Activated CD8-positive, alpha-beta memory T cell treated with anti-CD3 and anti-CD28 coated beads for 36 hours (primary cell): ENCODE data around the gene NEK7. TPM values are rescaled to one million over a fixed set of nuclear protein-coding genes. Genes with fewer than 3 reads are reported as not detected.
"Not testable (repeated sequence)": the region's sequence is repeated elsewhere in the genome, so short reads cannot be mapped to it uniquely, and the experiment has no call there.

ENCODE experiments used
- CTCF ChIA-PET: fragments of 350-600 bp; sonication (Branson Sonifier 250); formaldehyde crosslinking; loops from one replicate; lab custom pipeline; 2021; ENCODE audit warnings: antibody characterized with exemption; lab: Charles Lee
- POLR2A ChIA-PET: fragments of 350-600 bp; sonication (Branson Sonifier 250); formaldehyde crosslinking; loops from one replicate; lab custom pipeline; 2021; ENCODE audit warnings: antibody characterized with exemption; lab: Charles Lee
- total RNA-seq, 2 experiments: library from RNA; stranded (reverse); gene quantifications; one replicate each; pipeline ENCODE4 v1.2.3, GENCODE V29; 2021

The NEK7 gene
- 10 to 100 TPM; 64.7 to 68.7 TPM for total RNA-seq

GRCh38 chr1:198156745-198157240 lies at the start of gene NEK7:
Gene NEK7, plus strand, starts transcription at chr1:198156998. Its CDS starts 75,583 bp downstream, at chr1:198232581.
- ChIA-PET CTCF (interaction anchor here (1.0 to 1.2 kb wide), 2 partner anchors 15 to 210 kb away, joined by 3 read pairs; no protein-coding TSS in a partner anchor), POLR2A (no interaction called here)

DNA sequence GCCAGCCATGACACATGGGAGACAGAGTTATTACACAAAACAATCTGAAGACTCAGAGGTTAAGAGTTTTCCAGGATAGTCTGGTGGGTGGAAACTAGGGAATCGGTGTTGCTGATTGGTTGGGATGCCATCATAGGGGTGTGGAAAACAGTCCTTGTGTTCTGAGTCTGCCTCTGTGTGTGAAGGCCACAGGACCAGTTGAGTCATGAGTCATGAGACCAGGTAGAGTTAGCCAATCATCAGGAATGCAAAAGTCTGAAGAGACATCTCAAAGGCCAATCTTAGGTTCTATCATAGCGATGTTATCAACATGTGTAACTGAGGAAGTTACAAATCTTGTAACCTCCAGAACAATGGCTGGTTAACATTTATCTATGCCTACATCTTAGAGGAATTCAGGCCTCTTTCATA lies 49.7 kb upstream of the NEK7 start:
- ChIA-PET POLR2A (no interaction called here), CTCF (no interaction called here)

- POLR2A ChIA-PET, result no interaction called here
- CTCF ChIA-PET, result no interaction called here
Observed at GRCh38 chr1:198108636-198109370, 48.0 kb upstream of the NEK7 start.

GRCh38 chr1:198109371-198109715 lies 47.5 kb upstream of the NEK7 start:
- POLR2A ChIA-PET, result no interaction called here
- CTCF ChIA-PET, result no interaction called here

- CTCF ChIA-PET, result no interaction called here
- POLR2A ChIA-PET, result no interaction called here
Observed at GRCh38 chr1:198113342-198113750, 43.5 kb upstream of the NEK7 start.

DNA sequence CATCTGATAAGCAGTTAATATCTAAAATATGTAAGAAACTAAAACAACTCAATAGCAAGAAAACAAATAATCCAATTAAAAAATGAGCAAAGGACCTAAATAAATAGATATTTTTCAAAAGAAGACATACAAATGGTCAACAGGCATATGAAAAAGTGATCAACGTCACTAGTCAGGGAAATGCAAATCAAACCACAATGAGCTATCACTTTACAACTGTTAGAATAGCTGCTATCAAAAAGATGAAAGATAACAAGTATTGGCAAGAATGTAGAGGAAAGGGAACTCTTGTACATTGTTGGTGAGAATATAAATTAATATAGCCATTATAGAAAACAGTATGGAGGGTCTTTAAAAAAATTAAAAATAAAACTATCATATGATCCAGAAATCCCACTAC lies 40.7 kb upstream of the NEK7 start:
- CTCF ChIA-PET, result no interaction called here

GRCh38 chr1:198116469-198116868 lies 40.3 kb upstream of the NEK7 start:
- POLR2A ChIA-PET, result no interaction called here
- CTCF ChIA-PET, result no interaction called here

More for the DNA sequence above, 40.7 kb upstream of the NEK7 start:
- POLR2A ChIA-PET, result no interaction called here

GRCh38 chr1:198117267-198117666 lies 39.5 kb upstream of the NEK7 start:
- ChIA-PET POLR2A (no interaction called here), CTCF (no interaction called here)

- ChIA-PET POLR2A (no interaction called here), CTCF (no interaction called here)
Observed at GRCh38 chr1:198118134-198118533, 38.7 kb upstream of the NEK7 start.

DNA sequence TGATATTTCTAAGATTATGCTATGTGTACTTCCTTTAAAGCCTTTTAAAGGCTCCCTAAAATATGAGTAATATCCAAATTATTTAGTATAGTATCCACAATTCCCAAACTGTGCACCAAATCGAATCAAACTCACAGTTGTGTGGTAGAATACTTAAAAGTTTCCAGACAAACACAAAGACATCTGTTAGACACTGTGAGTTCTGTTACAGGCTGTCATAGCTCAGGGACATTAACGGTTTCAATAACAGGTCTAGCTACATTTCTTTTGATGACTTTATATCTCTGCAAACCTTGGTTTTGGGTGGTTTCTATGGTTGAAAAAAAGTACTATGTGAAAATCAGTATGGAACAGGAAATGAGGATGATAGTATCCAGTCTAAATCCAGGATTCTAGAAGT lies 36.9 kb upstream of the NEK7 start:
- POLR2A ChIA-PET, result no interaction called here
- CTCF ChIA-PET, result no interaction called here

GRCh38 chr1:198121056-198121826 lies 35.6 kb upstream of the NEK7 start:
- ChIA-PET CTCF (no interaction called here), POLR2A (no interaction called here)

GRCh38 chr1:198122693-198123092 lies 34.1 kb upstream of the NEK7 start:
- ChIA-PET CTCF (no interaction called here), POLR2A (no interaction called here)

- ChIA-PET CTCF (no interaction called here), POLR2A (no interaction called here)
Observed at GRCh38 chr1:198123133-198123532, 33.7 kb upstream of the NEK7 start.

- ChIA-PET POLR2A (no interaction called here), CTCF (no interaction called here)
Observed at GRCh38 chr1:198124673-198125072, 32.1 kb upstream of the NEK7 start.

DNA sequence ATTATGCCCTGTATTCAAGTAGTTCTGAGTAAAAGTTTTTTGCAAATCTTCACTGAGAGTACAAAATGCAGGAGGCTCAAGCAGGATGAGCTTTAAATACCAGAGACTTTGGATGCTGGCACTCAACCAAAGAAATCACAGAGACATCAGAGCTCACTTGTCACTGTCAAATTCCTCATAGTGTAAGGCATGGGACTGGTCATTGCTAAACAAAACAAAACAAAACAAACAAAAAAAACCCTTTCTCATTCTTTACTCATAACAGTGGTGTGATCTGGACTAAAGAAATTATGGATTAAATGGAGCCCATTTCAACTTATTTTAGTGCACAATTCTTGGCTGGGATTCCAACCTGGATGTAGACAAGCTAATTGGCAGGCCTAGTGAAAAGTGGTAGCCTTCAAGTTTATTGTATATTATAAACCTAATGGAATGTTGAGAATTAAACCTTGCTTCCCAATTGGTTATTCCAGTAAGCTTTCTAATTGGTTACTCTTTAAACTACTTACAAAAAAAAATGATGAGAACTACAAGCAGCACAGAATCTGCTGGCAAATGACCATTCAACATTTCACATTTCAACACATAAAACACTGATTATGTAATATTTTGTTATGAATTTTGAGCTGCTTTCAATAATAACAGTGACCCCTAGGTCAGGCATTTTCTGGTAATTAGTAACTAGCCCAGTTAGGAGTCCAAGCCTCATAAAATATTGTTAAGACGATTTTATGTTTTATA lies 30.6 kb upstream of the NEK7 start:
- CTCF ChIA-PET, result no interaction called here
- POLR2A ChIA-PET, result no interaction called here

DNA sequence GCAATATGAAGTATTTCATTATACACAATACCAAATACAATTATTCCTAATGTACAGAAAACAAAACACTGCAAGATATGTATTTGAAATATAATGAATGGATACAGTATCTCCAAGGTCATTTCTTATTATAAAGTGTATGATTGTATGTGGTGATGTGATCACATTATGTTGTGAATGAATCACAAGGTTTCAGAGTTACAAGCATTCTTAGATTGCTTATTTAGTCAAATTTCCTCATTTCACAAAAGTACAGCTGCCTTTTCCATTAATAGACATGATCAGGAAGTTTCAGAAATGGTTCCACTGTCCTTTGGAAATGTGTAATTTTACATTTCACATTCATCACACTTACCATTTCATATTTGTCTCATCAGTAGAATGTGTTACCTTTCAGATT lies 28.3 kb upstream of the NEK7 start:
- ChIA-PET POLR2A (no interaction called here), CTCF (no interaction called here)

GRCh38 chr1:198130053-198130452 lies 26.7 kb upstream of the NEK7 start:
- CTCF ChIA-PET, POLR2A ChIA-PET: not testable (repeated sequence)

GRCh38 chr1:198132060-198132781 lies 24.6 kb upstream of the NEK7 start:
- POLR2A ChIA-PET, result interaction anchor here (0.6 to 0.7 kb wide), 2 partner anchors 46 to 76 kb away, joined by 3 read pairs; no protein-coding TSS in a partner anchor

GRCh38 chr1:198134252-198134651 lies 22.5 kb upstream of the NEK7 start:
- ChIA-PET CTCF (no interaction called here), POLR2A (no interaction called here)

More at GRCh38 chr1:198132060-198132781, 24.6 kb upstream of the NEK7 start:
- CTCF ChIA-PET, result no interaction called here
